Pancreas (tissue), 10 donors: ENCODE results near the gene BBX. TPM values are rescaled to one million over a fixed set of nuclear protein-coding genes. Genes with fewer than 3 reads are reported as not detected.
"Not testable (repeated sequence)": the region's sequence is repeated elsewhere in the genome, so short reads cannot be mapped to it uniquely, and the experiment has no call there.

Experiments used
- ATAC-seq, 4 donors: fragments of 200-7000 bp; cut with Tn5 transposase; one replicate each; pipeline versions ENCODE4 v1.8.0 to v1.9.1; 2020; ENCODE audit warnings: mild to moderate bottlenecking in 4 of 4, moderate library complexity in 4 of 4
- DNase-seq, 6 donors: peaks; one replicate each; pipeline ENCODE4 v3.0.0-alpha.2; 2020
- FAIRE-seq: peaks from 2 replicates; lab custom pipeline; 2012; peaks lifted over from hg19 to GRCh38; lab: Jason Lieb, UNC
- H3K27ac ChIP-seq, 4 donors: fragments of 200-600 bp; sonication (generic); 1 replicate in 3 of 4; 2 replicates in 1 of 4; pipeline versions ENCODE4 v1.5.0 to v1.8.0; 2020
- H3K27me3 ChIP-seq, 4 donors: fragments of 200-600 bp; one replicate each; pipeline ENCODE4 v1.8.0; 2021
- H3K36me3 ChIP-seq, 3 donors: fragments of 200-600 bp; sonication (generic) in 1 of 3; one replicate each; pipeline versions ENCODE4 v1.5.0 to v1.8.0; 2020 to 2021
- H3K4me1 ChIP-seq, 3 donors: fragments of 200-600 bp; one replicate each; pipeline ENCODE4 v1.8.0; 2021
- H3K4me3 ChIP-seq, 4 donors: fragments of 200-600 bp; sonication (generic) in 2 of 4; one replicate each; pipeline versions ENCODE4 v1.5.0 to v1.8.0; 2020 to 2021
- H3K9me3 ChIP-seq, 4 donors: fragments of 200-600 bp; one replicate each; pipeline ENCODE4 v1.8.0; 2021
- WGBS, 2 donors: extraction: QIAGEN DNeasy Blood & Tissue Kit; methylation state at CpG; one replicate each; pipeline ENCODE4 v1.1.7; 2013; 5-methylcytosine and 5-hydroxymethylcytosine counted together
- intact Hi-C, 3 donors: fragments of 100-400 bp; cut with DNase I; formaldehyde crosslinking; loops; one replicate each; pipeline versions ENCODE4 v1.11.1 to v1.14.2; 2022
- polyA plus RNA-seq, 2 donors: library from polyadenylated mRNA; stranded (reverse); fragments of 200-250 nt; gene quantifications; one replicate each; pipeline ENCODE4 v1.2.3, GENCODE V29; 2013
- total RNA-seq, 6 donors: library from RNA; stranded (reverse); fragmentation: NEBNext Ultra II Directional in 4 of 6; extraction: Animal tissue kit (Norgen Biotek cat#: 25700) in 4 of 6; gene quantifications; one replicate each; pipeline versions ENCODE4 v1.2.1 to v1.2.4, GENCODE V29; 2021 to 2023
- TF ChIP-seq, protein P1 (sequence below), 4 donors: fragments of 200-600 bp; sonication (generic) in 3 of 4; IDR thresholded peaks; one replicate each; pipeline versions ENCODE4 v1.5.0 to v1.8.0; 2021; ENCODE audit warnings: antibody characterized with exemption in 4 of 4
- donor health status: healthy with polysubstance abuse.
- donor health status: DM: no; HTN: no; CAD: no; lungs with moderate emphysema.
- donor health status: DM: no; HTN: no; CAD: no.
- donor health status: control.
- donor health status: control.
- donor health status: Bipolar disorder and iron deficiency.
- donor health status: DM: yes; HTN: yes; CAD: no.
- donor health status: DM: no; HTN: no; CAD: no.
- donor health status: DM: no; HTN: no; CAD: no.
- donor health status: DM: yes; HTN: yes; CAD: no.

The BBX gene
- total and polyA plus RNA-seq, 8 donors = 3.9 to 43.8 (median 19.8) TPM

DNA sequence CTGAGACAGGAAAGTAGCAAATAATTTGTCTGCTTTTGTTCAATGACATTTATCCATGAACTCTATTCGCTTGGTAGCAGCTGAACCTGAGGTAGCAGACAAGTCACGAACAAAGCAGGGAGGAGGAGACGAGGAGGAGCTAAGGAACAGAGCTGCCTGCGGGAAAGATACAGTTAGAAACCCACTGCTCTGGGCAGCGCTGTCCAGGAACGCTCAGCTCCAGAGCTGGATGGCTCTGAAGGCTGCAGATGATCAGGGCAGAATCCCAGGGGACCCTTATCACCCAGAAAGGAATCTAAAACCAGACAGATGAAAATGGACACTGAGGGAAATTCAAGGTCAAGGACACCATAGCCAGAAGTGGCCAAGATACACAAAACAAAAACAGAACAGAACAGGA lies 310.3 kb downstream of the BBX start:
- no peaks in the 10 kb centered on the region for H3K27me3 ChIP-seq
- no peak overlapping the region for H3K27ac ChIP-seq
- TF ChIP-seq, protein P1, sequence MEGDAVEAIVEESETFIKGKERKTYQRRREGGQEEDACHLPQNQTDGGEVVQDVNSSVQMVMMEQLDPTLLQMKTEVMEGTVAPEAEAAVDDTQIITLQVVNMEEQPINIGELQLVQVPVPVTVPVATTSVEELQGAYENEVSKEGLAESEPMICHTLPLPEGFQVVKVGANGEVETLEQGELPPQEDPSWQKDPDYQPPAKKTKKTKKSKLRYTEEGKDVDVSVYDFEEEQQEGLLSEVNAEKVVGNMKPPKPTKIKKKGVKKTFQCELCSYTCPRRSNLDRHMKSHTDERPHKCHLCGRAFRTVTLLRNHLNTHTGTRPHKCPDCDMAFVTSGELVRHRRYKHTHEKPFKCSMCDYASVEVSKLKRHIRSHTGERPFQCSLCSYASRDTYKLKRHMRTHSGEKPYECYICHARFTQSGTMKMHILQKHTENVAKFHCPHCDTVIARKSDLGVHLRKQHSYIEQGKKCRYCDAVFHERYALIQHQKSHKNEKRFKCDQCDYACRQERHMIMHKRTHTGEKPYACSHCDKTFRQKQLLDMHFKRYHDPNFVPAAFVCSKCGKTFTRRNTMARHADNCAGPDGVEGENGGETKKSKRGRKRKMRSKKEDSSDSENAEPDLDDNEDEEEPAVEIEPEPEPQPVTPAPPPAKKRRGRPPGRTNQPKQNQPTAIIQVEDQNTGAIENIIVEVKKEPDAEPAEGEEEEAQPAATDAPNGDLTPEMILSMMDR (IDR thresholded peaks at IDR 0.05) = no peak
- no peak overlapping the region for H3K4me3 ChIP-seq
- intact Hi-C loops = no loop called here
- H3K9me3 ChIP-seq = no peaks in the 10 kb centered on the region
- DNase-seq (no peak), FAIRE-seq (no peak), ATAC-seq (no peak)
- 60 to 67% methylated on average over 6 of the region's 6 CpGs for WGBS, 2 donors
- H3K4me1 ChIP-seq = no peaks in the 10 kb centered on the region
- no peaks in the 10 kb centered on the region for H3K36me3 ChIP-seq

DNA sequence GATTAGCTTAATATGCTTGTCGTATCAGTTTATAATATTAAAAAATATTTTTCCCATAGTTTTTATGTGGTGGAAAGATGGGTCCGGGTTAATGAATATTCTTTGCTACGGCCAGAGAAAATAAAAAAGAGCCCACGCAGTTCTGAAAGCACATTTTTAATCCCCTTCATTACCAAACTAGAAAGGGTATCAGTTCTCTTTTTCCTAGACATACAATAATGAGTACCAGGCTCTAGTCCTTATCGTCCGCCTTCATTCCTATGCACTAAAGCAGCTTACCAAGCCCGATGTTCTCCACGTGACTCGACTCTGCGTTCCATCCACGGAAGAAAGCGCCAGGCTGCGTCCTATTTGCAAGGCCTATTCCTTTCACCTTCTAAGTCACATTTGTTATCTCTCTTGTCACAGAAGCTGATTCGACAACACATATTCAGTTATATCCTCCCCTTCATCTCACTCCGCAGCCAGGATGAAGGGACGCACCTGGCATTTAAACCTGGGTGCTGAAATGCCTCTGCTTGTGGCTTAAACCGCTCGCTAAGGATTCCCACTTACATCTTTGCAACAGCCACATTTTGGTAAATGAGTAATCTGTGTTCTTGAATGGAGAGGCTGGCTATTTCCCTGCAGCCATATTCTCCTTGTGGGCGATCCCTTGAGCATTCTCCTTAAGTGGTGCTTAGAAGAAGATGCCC lies 311.1 kb downstream of the BBX start:
- H3K36me3 ChIP-seq = no peaks in the 10 kb centered on the region
- intact Hi-C loops = no loop called here
- H3K4me1 ChIP-seq = no peaks in the 10 kb centered on the region
- no peak overlapping the region for H3K27ac ChIP-seq
- WGBS, 2 donors = 92 to 96% methylated on average over 19 of the region's 19 CpGs
- no peak for ATAC-seq
- no peaks in the 10 kb centered on the region for H3K27me3 ChIP-seq
- no peak overlapping the region for H3K4me3 ChIP-seq
- no peaks in the 10 kb centered on the region for H3K9me3 ChIP-seq
- DNase-seq = no peak
- TF ChIP-seq, protein P1 (IDR thresholded peaks at IDR 0.05) = no peak
- no peak for FAIRE-seq

DNA sequence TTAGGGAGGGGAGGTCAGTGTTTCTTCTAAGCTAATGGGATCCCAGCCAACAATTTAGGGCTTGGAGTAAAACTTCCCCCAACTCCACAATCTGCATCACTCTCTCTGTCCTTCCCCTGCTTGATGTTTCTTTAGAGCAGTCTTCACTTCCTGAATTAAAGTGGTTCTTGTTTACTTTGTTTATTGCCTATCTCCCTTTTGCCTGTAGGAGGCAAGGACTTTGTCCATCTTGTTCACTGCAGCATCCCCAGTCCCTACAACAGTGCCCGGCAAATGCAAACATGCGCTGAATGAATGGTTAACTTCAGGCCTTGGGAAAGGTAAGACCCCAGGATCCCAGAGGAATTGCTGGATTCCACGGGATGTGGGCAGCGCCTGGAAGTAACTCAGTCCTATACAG lies 312.2 kb downstream of the BBX start:
- H3K27me3 ChIP-seq, H3K4me1 ChIP-seq, ATAC-seq, H3K4me3 ChIP-seq, H3K36me3 ChIP-seq, DNase-seq, H3K27ac ChIP-seq, intact Hi-C loops, FAIRE-seq, H3K9me3 ChIP-seq: not testable (repeated sequence)
- 81 to 84% methylated on average over 2 to 4 of the region's 4 CpGs for WGBS, 2 donors

DNA sequence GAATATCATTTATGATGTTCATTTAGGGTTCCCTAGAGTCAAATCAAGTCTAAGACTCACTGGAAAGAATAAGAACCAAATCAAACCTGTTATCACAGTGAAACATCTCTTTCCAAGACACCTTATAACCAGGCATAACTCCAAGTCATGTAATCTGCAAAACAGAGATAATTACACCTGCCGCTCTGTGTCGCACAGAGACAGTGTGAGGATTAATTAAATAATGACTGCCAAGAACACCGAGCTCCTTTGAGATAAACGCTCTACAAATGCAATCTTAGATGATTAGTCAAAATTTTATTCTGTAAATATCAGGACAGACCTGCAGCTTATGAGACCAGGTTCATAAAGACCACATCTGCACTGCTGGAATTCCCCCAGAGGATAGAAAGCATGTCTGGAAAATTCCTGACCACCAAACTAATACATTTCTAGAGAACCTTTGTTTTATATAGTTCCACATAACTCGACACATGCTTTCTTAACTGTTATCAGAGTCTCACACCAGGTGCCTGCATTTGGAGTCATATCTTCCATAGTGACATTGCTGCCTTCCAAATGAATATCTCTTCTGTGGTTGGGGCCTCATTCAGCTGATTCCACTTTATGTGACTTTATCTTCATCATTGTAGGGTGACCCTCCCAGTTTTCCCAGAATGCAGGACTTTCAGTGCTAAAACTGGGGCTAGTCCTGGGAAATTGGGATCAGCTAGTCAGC lies 315.3 kb downstream of the BBX start:
- ATAC-seq = no peak
- no peak for DNase-seq
- Histone ChIP-seq H3K36me3 (no peaks in the 10 kb centered on the region), H3K27ac (no peak overlapping the region), H3K4me1 (no peaks in the 10 kb centered on the region), H3K27me3 (no peaks in the 10 kb centered on the region), H3K9me3 (no peaks in the 10 kb centered on the region), H3K4me3 (no peak overlapping the region)
- intact Hi-C loops = no loop called here
- WGBS, 2 donors = 44 to 47% methylated on average over 5 of the region's 5 CpGs
- FAIRE-seq = no peak
- TF ChIP-seq, protein P1 (IDR thresholded peaks at IDR 0.05) = no peak

DNA sequence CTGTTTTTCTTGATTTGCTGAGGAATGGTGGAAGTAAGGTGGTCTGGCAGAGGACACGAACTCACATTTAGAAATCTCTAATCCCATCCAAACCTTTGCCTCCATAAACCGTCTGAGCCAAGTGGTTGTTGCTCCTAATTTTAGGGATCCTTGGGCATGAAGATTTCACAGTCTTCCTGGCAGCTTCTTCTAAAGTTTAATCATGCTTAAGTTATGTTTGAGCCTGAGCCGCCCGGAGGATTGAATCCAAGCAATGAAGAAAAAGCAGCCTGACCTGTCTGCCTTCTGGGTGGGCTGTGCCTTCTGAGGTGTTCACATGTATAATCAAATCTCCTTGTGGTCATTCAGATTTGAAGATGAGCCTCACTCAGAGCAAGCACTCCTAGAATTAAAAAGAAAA lies 319.1 kb downstream of the BBX start:
- no peaks in the 10 kb centered on the region for H3K9me3 ChIP-seq
- DNase-seq (no peak), ATAC-seq (no peak), FAIRE-seq (no peak)
- H3K4me1 ChIP-seq = peaks cover 0 to 8% (median 0%) of the 10 kb centered on the region in 3 donors
- no peaks in the 10 kb centered on the region for H3K36me3 ChIP-seq
- intact Hi-C loops = no loop called here
- H3K27ac ChIP-seq = no peak overlapping the region
- TF ChIP-seq, protein P1 (IDR thresholded peaks at IDR 0.05) = no peak
- H3K27me3 ChIP-seq = no peaks in the 10 kb centered on the region
- H3K4me3 ChIP-seq = no peak overlapping the region
- WGBS, 2 donors = 84 to 88% methylated on average over 4 of the region's 4 CpGs
